ENCODE data around the gene CASP4.

CASP4 gene

GRCh38 chr11:104895634-104896033, 72.7 kb downstream of the CASP4 start:
- no peak for DNase-seq (ENCODE audit: low read depth in 4 of 4, low spot score in 1 of 4)

GRCh38 chr11:104893876-104894275, 74.5 kb downstream of the CASP4 start:
- DNase-seq (ENCODE audit: low read depth in 4 of 4, low spot score in 1 of 4) = no peak
